GM12865 (cell line): ENCODE results near the gene RIC8B.

Source experiments
- DNase-seq: peaks from one replicate; pipeline ENCODE4 v3.0.0; 2010; ENCODE audit warnings: low read depth
- H3K4me3 ChIP-seq: 2 replicates; pipeline ENCODE4 v1.5.1; 2011; ENCODE audit warnings: mild to moderate bottlenecking, low read depth, low read length, control low read depth
- CTCF ChIP-seq: IDR thresholded peaks from 2 replicates; pipeline ENCODE4 v1.5.1; 2011; ENCODE audit warnings: low read length, control low read depth, low read depth, inconsistent platforms; ENCODE audit not compliant: insufficient read depth; ENCODE audit errors: missing control alignments

The RIC8B gene

GRCh38 chr12:106739318-106739717 is 35.2 kb upstream of the RIC8B start:
- DNase-seq, result no peak
- H3K4me3 ChIP-seq, result no peak overlapping the region
- no peak for TF ChIP-seq CTCF

DNA sequence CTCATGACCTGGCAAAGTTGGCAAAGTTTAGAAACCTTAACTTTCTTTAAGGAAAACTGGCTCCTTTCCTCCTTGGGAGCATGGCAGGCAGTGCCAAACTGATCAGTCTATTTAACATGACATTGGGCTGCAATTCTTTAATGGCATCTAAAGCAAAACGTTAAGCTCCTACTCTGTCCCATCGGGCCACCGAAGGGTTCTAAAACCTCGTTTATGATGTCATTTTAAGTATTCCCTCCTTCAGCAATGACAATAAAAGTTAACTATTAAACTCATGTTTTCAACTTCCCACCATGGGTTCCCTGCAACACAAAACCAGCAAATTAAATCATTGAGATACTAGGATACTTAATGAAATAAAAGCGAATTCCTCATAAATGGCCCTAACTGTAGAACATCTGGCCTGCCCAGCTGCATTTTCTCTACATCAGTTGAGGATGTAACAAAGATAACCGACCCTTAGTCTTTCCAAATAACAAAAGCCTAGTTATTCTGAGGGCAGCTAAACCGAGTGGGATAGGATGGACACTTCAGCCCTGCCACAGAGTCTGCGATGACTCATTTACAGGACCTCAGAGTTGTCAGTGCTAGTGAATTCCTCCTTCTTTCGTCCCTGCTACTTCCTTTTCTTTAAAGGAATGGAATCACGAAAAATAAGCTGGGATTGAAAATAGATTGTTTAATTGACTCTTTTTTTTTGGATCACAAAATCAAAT is 34.5 kb upstream of the RIC8B start:
- DNase-seq, result no peak
- no peak for TF ChIP-seq CTCF
- no peak overlapping the region for H3K4me3 ChIP-seq

DNA sequence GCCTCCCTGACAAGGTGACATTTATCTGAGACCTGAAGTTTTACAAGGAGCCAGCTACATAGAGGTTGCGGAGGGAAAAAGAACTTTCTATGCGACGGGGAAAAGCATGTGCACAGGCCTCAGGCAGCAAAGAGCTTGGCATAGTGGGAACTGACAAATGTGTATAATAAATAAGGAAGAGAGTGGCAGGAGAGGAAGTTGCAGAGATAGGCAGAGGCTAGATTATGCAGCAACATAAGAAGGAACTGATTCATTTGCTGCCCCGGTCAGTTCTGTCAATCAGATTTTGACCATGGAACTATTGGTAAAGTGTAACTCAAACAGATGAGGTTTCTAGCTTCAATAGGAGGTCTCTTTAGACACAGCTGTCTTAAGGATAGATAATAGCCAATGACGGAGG is 33.7 kb upstream of the RIC8B start:
- no peak for TF ChIP-seq CTCF
- no peak for DNase-seq
- no peak overlapping the region for H3K4me3 ChIP-seq

DNA sequence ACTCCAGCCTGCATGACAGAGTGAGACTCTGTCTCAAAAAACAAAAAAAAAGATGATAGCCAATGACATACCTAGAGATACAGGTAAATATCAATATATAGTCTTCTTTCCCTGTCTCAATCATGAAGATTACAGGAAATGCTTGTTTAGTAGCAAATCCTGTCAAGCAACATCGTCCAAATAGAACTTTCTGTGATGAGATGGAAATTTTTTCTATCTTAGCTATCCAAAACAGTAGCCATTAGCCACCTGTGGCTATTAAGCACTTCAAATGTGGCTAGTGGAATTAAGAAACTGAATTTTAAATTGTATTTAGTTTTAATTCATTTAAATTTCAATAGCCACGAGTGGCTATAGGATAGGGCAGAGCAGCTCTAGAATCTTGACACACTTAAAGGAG is 33.2 kb upstream of the RIC8B start:
- TF ChIP-seq CTCF, result no peak
- no peak for DNase-seq
- H3K4me3 ChIP-seq, result no peak overlapping the region

DNA sequence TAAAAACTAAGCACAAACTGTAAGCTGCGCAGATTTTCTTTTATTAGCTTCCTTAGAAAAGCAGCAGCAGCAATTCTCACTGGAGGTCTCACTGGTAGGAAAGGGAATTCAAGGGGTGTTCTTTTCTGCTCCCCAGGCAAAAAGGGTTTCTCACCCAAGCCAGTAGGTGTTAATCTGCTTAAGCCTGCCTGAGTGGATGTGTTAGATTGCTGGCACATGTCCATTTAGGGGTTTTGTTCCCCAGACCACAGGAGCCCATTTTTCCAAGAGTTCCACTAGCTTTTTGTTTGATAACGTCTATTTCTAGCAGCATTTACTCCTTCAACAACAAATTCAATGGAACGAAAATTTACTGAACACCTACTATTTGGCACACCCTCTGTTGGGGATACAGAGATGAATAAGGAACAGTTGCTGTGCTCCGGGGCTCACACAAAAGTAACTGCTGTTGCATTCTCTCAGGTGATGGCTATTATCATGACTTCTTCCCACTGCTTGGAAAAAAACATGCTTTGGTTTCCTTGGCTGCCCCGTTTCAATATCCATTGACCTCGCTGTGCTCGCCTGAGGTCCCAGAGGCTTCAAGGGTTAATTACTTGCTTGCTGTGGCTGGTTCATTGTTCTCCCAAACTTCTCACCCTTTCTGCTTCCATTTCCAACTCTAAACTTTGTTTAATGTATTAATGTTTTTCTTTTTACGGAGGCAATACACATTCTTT is 31.1 kb upstream of the RIC8B start:
- DNase-seq, result no peak
- TF ChIP-seq CTCF, result no peak
- no peak overlapping the region for H3K4me3 ChIP-seq

- no peak overlapping the region for H3K4me3 ChIP-seq
- TF ChIP-seq CTCF, result no peak
- DNase-seq, result no peak
These were observed 29.9 kb upstream of the RIC8B start for GRCh38 chr12:106744600-106744999.
